Measurements from ENCODE around the gene GIPC2. TPM values are rescaled to one million over a fixed set of nuclear protein-coding genes. Genes with fewer than 3 reads are reported as not detected.
A peak's percentile ranks its signal among the peaks of the same experiment; 100 is the strongest.

GIPC2 gene
- total RNA-seq, 1 donor: 0.63 TPM

DNA sequence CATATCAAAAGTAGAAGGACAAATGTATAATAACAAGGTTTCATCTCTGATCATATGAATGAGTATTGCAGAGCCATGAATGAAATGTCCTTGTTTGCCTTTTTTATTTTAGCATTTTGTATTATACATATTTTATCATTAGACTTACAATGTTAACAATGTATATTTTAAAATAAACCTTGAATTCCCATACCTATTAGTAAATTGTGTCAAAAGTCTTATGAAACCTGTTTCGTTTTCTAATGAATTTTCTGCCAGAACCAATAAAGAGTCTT lies 40.4 kb upstream of the GIPC2 start:
- H3K4me3 ChIP-seq (ENCODE audit: low read depth, low read length): peak overlapping the region; percentile 68
- DNase-seq (ENCODE audit: low read depth): no peak
- TF ChIP-seq, protein P1, sequence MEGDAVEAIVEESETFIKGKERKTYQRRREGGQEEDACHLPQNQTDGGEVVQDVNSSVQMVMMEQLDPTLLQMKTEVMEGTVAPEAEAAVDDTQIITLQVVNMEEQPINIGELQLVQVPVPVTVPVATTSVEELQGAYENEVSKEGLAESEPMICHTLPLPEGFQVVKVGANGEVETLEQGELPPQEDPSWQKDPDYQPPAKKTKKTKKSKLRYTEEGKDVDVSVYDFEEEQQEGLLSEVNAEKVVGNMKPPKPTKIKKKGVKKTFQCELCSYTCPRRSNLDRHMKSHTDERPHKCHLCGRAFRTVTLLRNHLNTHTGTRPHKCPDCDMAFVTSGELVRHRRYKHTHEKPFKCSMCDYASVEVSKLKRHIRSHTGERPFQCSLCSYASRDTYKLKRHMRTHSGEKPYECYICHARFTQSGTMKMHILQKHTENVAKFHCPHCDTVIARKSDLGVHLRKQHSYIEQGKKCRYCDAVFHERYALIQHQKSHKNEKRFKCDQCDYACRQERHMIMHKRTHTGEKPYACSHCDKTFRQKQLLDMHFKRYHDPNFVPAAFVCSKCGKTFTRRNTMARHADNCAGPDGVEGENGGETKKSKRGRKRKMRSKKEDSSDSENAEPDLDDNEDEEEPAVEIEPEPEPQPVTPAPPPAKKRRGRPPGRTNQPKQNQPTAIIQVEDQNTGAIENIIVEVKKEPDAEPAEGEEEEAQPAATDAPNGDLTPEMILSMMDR (IDR thresholded peaks at IDR 0.05; ENCODE audit: insufficient read depth, low read length): no peak

DNA sequence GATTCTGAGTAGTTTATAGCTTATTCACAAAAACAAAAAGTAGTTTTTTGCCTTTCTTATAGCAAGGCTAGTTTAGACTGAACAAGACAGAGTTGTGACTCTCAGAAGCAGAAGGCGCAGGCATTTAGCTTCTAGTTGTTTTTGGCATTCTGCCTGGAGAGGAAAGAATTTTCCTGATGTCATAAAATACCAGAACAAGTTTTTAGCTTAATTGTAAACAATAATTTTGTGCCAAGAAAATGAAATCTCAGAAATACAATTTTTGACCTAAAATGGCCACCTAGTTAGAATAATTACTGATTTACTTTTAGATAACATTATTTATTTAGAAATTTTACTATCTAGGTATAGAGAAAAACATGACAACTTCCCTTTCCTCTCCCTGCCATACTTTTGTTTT lies 40.0 kb upstream of the GIPC2 start:
- TF ChIP-seq, protein P1 (IDR thresholded peaks at IDR 0.05; ENCODE audit: insufficient read depth, low read length): no peak
- peak; percentile 96 for DNase-seq (ENCODE audit: low read depth)
- peak overlapping the region; percentile 68 for H3K4me3 ChIP-seq (ENCODE audit: low read depth, low read length)

DNA sequence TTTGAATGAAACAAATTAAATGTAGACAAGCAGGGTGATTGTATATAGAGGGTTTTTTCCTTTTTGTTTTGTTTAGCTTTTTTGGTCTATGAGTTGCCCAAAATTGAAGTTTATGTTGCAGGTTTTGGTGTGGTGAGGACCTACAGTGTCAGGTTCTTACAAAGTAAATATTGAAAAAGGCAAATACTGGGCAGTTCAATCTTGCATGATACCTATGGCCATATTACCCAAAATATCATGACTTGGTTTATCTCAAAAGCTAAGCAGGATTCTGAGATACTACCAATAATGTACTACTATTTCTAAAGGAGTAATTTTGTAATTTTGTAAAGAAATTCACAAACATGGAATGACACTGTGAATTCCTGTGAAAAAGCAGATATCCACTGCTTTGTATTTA lies 39.2 kb upstream of the GIPC2 start:
- DNase-seq (ENCODE audit: low read depth): no peak
- TF ChIP-seq, protein P1 (IDR thresholded peaks at IDR 0.05; ENCODE audit: insufficient read depth, low read length): no peak
- peak overlapping the region; percentile 68 for H3K4me3 ChIP-seq (ENCODE audit: low read depth, low read length)

DNA sequence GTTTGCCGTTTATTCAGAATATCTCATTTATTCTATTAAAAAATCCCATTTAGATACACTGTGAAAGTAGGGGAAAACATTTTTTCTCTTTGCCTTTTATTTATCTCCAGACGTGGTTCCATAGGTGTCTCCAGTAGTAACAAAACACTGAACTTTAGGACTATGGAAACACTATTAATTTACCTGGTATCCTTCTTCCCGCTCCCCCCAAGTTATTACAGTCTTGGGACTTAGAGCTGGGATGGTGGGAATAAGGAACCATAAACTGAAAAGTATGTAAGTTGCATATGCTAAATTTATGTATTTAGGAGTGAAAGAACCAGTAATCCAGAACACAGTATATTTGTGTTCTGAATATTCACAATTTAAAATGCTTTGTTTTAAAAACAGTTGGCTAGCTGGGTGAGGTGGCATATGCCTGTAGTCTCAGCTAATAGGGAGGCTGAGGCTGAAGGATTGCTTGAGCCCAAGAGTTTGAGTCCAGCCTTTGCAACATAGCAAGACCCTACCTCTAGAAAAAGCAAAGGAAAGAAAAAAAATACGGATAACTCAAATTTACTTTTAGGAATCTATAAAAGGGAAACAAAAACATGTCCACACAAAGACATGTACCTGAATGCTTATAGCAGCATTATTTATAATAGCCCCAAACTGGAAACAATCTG lies 38.0 kb upstream of the GIPC2 start:
- no peak for DNase-seq (ENCODE audit: low read depth)
- peak overlapping the region; percentile 68 for H3K4me3 ChIP-seq (ENCODE audit: low read depth, low read length)
- TF ChIP-seq, protein P1 (IDR thresholded peaks at IDR 0.05; ENCODE audit: insufficient read depth, low read length): no peak

DNA sequence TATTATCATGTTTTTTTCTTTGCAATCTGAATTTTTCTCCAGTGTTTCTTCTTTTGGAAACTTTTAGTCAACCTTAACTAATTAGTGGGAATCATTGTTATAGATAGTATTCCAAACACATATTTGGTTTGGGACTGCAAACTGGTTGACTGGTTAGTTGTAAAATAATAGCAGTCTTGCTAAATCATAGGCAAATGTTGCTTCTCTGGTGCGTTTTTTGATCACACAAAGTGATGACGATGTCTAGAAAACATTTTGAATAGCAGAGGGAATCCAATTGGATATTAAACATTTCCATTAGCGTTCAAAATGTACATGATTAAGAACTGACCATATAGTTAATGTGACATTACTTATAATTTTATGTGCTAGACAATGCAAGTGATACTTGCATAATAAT lies 36.5 kb upstream of the GIPC2 start:
- H3K4me3 ChIP-seq (ENCODE audit: low read depth, low read length): no peak overlapping the region
- DNase-seq (ENCODE audit: low read depth): no peak
- TF ChIP-seq, protein P1 (IDR thresholded peaks at IDR 0.05; ENCODE audit: insufficient read depth, low read length): no peak

DNA sequence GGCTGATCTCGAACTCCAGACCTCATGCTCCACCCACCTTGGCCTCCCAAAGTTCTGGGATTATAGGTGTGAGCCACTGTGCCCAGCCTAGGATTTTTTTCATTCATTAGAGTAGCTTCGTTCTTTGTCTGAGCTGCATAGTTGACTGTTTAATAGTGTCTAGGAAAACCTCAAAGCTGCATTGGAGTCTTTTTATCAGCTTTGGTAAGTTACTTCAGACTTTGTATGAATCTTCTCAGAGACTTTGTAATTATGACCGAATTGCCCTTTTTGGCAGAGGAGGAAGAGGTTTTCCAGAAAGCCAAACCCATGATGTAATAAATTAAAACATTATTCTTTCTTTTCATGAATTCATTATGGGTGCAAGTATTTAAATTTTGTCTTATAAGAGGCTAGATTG lies 35.9 kb upstream of the GIPC2 start:
- no peak overlapping the region for H3K4me3 ChIP-seq (ENCODE audit: low read depth, low read length)
- DNase-seq (ENCODE audit: low read depth): peak; percentile 64

More for the DNA sequence above, 35.9 kb upstream of the GIPC2 start:
- TF ChIP-seq, protein P1 (IDR thresholded peaks at IDR 0.05; ENCODE audit: insufficient read depth, low read length): no peak
